ENCODE data around the gene EXOC3L4.

GRCh38 chr14:103104654-103105452, 10.3 kb downstream of the EXOC3L4 start:
- TF ChIP-seq SIN3A (IDR thresholded peaks at IDR 0.05; ENCODE audit: borderline replicate concordance, low read depth, low read length) (no peak), USF2 (IDR thresholded peaks at IDR 0.05; ENCODE audit: borderline replicate concordance, low read depth, low read length) (no peak), FOXM1 (IDR thresholded peaks at IDR 0.05; ENCODE audit: low read depth) (no peak), TAF1 (IDR thresholded peaks at IDR 0.05; ENCODE audit: borderline replicate concordance, low read depth, low read length) (no peak), EP300 (IDR thresholded peaks at IDR 0.05; ENCODE audit: borderline replicate concordance in 1 of 2, low read depth in 1 of 2, low read length in 1 of 2) (no peak), USF1 (IDR thresholded peaks at IDR 0.05; ENCODE audit: borderline replicate concordance, low read depth) (no peak), CTCF (IDR thresholded peaks at IDR 0.05) (peak; percentile 95), SMC3 (IDR thresholded peaks at IDR 0.05; ENCODE audit: low read depth, low read length) (peak; percentile 93)

Measured in SK-N-SH (cell line).